NB4 (cell line): Measurements from ENCODE around the gene MED29.

Experiments used
- DNase-seq: peaks from one replicate; pipeline ENCODE4 v3.0.0; 2010; ENCODE audit warnings: low read depth
- H3K4me3 ChIP-seq: one replicate; pipeline ENCODE4 v1.5.1; 2011; ENCODE audit warnings: mild to moderate bottlenecking, low read depth, low read length, moderate library complexity
- MYC ChIP-seq: IDR thresholded peaks from 2 replicates; pipeline ENCODE4 v1.6.1; 2011; ENCODE audit warnings: low read depth, low read length
- POLR2A ChIP-seq: IDR thresholded peaks from 2 replicates; pipeline ENCODE4 v1.6.1; 2011; ENCODE audit warnings: mild to moderate bottlenecking; ENCODE audit not compliant: insufficient read length; ENCODE audit errors: extremely low read depth
- TF ChIP-seq, protein P1 (sequence below): IDR thresholded peaks from 2 replicates; pipeline ENCODE4 v1.6.1; 2011; ENCODE audit warnings: low read depth, low read length
- TF ChIP-seq, protein P2 (sequence below): IDR thresholded peaks from one replicate; pipeline ENCODE4 v1.5.1; 2012; ENCODE audit warnings: low read depth, low read length

The MED29 gene

DNA sequence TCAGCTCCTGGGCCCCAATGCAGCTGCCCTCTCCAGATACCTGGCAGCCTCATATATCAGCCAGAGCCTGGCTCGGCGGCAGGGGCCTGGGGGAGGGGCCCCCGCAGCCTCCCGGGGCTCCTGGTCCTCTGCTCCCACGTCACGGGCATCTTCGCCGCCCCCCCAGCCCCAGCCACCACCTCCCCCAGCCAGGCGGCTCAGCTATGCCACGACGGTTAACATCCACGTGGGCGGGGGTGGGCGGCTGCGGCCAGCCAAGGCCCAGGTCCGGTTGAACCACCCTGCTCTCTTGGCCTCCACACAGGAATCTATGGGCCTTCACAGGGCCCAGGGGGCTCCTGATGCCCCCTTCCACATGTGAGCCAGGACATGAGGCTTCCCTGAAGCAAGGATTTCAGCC is 33.8 kb downstream of the MED29 start:
- TF ChIP-seq MYC (no peak), POLR2A (no peak)
- TF ChIP-seq, protein P1, sequence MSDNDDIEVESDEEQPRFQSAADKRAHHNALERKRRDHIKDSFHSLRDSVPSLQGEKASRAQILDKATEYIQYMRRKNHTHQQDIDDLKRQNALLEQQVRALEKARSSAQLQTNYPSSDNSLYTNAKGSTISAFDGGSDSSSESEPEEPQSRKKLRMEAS = no peak
- TF ChIP-seq, protein P2, sequence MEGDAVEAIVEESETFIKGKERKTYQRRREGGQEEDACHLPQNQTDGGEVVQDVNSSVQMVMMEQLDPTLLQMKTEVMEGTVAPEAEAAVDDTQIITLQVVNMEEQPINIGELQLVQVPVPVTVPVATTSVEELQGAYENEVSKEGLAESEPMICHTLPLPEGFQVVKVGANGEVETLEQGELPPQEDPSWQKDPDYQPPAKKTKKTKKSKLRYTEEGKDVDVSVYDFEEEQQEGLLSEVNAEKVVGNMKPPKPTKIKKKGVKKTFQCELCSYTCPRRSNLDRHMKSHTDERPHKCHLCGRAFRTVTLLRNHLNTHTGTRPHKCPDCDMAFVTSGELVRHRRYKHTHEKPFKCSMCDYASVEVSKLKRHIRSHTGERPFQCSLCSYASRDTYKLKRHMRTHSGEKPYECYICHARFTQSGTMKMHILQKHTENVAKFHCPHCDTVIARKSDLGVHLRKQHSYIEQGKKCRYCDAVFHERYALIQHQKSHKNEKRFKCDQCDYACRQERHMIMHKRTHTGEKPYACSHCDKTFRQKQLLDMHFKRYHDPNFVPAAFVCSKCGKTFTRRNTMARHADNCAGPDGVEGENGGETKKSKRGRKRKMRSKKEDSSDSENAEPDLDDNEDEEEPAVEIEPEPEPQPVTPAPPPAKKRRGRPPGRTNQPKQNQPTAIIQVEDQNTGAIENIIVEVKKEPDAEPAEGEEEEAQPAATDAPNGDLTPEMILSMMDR = no peak
- no peak for DNase-seq

DNA sequence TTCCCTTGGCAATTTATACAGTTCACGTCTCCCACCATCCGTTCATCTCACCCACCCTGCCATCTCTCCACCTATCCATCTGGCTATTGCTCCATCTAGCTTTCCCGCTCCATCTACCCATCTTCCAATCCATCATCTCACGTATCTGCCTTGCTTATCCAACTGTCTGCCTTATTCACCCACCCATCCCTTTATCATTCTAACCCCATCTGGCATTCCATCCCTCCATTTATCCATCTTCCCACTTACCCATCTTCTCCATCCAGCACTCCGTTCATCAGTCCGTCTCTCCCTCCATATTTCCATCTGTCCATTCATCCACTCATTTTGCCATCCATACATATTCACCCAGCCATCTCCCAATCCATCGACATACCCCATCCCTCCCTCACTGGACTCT is 34.6 kb downstream of the MED29 start:
- DNase-seq = no peak
- no peak for TF ChIP-seq POLR2A
- no peak for TF ChIP-seq MYC
- TF ChIP-seq, protein P1 = no peak
- TF ChIP-seq, protein P2 = no peak
- H3K4me3 ChIP-seq = no peak overlapping the region

More for the DNA sequence above, 33.8 kb downstream of the MED29 start:
- H3K4me3 ChIP-seq = no peak overlapping the region

DNA sequence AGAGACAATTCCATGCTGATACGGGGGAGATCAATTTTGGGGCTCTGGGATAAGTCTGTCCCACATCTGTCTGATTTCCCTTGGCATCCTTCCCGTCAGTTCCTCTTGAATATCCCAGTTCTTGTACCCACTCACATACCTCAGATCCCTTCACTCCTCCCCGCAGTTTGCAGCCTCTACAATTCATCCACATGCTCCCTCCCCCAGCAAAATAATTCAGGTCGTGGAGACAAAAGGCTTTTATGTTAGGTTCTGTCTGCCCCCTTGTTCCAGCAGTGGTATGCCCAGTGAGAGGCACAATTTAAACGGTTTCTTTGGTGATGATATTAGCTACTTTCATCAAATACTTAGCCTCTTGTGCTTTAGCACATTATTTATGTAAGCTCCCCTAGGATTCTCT is 35.0 kb downstream of the MED29 start:
- DNase-seq = no peak
- no peak for TF ChIP-seq POLR2A
- no peak for TF ChIP-seq MYC
- TF ChIP-seq, protein P2 = no peak
- TF ChIP-seq, protein P1 = no peak
- no peak overlapping the region for H3K4me3 ChIP-seq

DNA sequence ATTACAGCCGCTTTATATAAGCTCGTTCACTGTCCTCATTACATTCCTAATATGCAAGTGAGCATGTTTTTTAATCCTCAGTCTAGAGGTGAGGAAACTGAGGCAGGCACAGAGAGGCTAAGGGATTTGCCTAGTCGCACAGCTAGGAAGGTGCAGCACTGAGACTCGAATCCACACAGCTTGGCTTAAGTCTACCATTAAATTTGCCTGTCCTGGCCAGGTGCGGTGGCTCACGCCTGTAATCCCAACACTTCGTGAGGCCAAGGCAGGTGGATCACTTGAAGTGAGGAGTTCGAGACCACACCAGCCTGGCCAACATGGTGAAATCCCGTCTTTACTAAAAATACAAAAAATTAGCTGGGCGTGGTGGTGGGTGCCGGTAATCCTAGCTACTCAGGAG is 36.5 kb downstream of the MED29 start:
- DNase-seq = no peak
- TF ChIP-seq MYC = no peak
- TF ChIP-seq, protein P2 = no peak
- TF ChIP-seq, protein P1 = no peak
- no peak for TF ChIP-seq POLR2A
- H3K4me3 ChIP-seq = no peak overlapping the region

DNA sequence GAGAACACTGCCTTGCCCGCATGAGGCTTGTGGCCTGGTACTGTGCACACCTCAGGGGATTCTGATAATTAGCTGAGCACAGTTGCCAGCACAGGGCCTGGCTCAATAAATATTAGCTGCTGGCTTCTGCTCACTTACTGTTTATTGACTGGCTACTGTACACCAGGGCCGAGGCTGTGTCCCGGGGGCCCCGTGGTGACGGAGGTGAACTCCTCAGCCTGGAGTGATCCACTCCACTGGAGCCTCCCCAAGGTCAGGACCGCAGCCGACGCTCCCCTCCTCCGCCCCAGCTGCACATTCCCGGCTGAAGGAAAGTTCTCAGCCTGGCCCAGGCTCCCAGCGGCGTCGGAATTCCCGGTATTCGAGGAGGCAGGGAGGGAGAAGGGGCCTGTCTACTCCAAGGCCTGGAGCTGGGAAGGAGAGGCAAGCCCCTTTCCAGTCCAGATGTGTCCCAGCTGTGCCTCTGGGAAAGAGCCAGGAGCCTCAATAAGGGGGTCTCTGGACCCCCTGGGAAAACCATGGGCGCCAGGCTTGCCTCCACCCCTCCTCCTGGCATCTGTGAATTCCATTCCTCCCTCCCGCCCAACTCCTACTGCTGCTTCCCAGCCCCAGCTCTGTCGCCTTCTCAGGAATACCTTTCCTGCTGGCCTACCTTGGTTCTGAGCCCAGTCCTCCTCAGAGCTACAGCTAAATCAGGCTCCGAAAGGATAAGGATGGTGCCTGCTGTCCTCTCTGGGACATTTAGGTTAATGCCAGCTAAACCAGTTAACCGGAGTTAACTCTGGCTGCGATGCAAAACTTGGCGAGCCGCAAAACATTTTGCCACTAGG is 37.3 kb downstream of the MED29 start:
- no peak overlapping the region for H3K4me3 ChIP-seq
- TF ChIP-seq POLR2A (no peak), MYC (no peak)
- TF ChIP-seq, protein P2 = no peak
- TF ChIP-seq, protein P1 = no peak
- no peak for DNase-seq
